HG03175 (cell line): ENCODE data around the gene MYLK.

Experiments
- ATAC-seq: cut with Tn5 transposase; IDR thresholded peaks from one replicate; pipeline ENCODE4 v1.9.1; 2021; ENCODE audit warnings: mild to moderate bottlenecking, moderate library complexity; ENCODE audit not compliant: unreplicated experiment

MYLK gene

GRCh38 chr3:123798550-123798949, 85.6 kb downstream of the MYLK start:
- no peak for ATAC-seq

- no peak for ATAC-seq
Observed at GRCh38 chr3:123795471-123796251, 88.5 kb downstream of the MYLK start.

DNA sequence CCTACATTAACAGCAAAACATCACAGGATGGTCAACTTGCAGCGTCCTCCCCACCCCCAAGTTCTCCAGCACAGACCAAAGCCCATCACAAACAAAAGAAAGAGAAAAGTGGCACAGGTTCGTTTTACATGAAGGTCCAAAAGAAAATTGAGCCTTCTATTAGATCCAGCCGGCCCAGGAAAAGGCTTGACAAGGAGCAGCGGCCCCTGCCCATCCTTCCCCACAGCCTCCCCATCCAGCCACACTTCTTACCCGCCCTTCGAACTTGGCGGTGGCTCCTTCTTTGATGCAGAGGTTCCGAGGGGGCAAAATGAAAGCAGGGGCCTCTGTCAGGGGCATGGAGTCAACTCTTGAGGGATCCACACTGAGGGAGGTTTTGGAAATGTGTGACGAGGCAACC, 90.7 kb downstream of the MYLK start:
- ATAC-seq: no peak

- no peak for ATAC-seq
Observed at GRCh38 chr3:123792473-123793201, 91.5 kb downstream of the MYLK start.

- no peak for ATAC-seq
Observed at GRCh38 chr3:123791898-123792297, 92.2 kb downstream of the MYLK start.

DNA sequence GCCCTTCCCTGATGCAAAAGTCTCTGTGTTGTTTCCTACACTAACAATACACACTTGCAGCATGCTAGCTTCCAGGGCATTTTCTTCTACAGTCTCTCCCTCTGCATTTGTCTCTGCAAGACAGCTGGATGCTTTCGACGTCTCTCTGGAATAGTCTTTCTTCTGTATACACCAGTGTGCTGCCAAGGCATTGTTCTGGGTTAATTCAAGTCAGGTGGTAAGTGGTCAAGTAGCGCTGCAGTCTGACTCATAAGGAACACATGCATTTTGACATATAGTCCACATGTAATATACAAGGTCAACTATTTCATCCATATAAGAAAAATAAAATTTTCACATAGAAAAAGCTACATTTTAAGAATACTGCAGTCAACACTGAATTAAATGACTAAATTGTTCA, 92.7 kb downstream of the MYLK start:
- ATAC-seq: no peak

GRCh38 chr3:123791073-123791370, 93.1 kb downstream of the MYLK start:
- ATAC-seq: no peak

- ATAC-seq: no peak
Observed at GRCh38 chr3:123790254-123791072, 93.7 kb downstream of the MYLK start.

- no peak for ATAC-seq
Observed at GRCh38 chr3:123789760-123790159, 94.4 kb downstream of the MYLK start.

- no peak for ATAC-seq
Observed at GRCh38 chr3:123789160-123789559, 95.0 kb downstream of the MYLK start.

DNA sequence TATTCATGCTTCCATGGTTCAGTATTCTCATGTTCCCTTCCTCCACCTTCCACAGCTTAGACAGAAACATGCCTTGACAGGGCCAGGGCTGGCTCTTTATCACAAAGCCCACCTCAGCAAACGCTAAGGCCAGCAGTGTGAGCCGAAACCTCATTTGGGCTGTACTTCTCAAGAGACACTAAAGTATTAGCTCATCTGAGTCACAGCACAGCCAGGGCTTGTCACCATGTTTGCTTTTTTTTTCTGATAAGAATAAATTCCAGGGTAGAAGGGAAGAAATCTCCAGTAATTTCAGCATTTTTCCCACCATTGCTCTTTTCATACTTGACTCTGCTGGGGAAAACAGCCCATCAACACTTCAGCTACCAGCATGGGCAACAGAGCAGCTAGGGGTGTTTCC, 95.4 kb downstream of the MYLK start:
- no peak for ATAC-seq

- ATAC-seq: no peak
Observed at GRCh38 chr3:123787133-123787532, 97.0 kb downstream of the MYLK start.

DNA sequence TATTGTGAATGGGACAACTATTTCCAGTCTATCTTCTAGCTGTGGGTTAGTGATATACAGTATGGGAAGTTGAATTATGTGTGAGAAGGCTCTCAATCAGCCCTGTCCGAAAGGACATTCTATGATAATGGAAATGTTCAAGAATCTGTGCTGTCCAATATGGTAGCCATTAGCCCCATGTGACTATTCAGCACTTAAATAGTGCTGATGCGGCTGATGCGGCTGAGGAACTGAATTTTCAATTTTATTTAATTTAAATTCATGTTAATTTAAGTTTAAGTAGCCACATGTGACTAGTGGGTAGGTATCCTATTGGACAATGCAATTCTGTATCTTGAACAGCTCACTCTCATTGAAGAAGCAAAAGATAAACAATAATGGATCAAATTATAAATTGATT, 98.5 kb downstream of the MYLK start:
- ATAC-seq: no peak

GRCh38 chr3:123783811-123784210, 100.3 kb downstream of the MYLK start:
- no peak for ATAC-seq

- ATAC-seq: no peak
Observed at GRCh38 chr3:123783050-123783689, 101.0 kb downstream of the MYLK start.

- no peak for ATAC-seq
Observed at GRCh38 chr3:123782488-123782887, 101.6 kb downstream of the MYLK start.

- ATAC-seq: no peak
Observed at GRCh38 chr3:123781571-123782275, 102.4 kb downstream of the MYLK start.

DNA sequence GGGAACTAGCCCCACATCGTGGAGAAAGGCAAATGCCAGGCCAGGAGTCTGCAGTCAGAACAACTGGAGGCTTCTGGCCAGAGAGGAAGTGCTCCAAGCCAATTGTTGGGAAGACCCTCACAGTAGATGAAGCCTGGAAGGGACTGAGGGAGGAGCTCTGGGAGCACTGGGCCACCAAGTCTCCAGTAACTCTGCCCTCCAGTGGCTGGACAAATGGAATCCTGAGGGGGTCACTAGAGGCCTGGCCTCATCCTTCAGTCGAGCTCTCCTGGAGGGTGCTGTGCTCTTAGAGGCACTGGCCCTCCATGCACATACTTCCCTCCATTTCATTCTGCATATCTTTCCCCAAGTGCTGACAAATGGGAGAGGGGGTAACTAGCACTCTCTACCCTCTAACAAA, 103.0 kb downstream of the MYLK start:
- no peak for ATAC-seq

DNA sequence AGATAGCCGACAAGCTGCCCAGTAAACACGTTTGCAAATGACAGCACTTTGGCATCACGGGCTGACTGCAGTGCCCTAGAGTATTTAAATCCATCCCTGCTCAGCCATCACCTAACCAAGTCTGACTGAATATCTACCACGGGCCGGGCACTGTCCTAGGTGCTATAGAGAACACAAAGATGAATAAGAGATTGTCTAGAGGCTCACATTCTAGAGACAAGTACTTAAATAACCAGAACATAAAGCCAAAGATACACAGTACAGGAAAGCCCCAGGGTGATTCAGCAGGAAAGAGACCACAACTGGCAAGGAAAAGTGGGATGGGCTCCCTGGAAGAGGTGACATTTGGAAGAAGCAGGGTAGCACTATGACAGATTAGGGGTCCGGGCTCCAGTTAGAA, 103.5 kb downstream of the MYLK start:
- no peak for ATAC-seq

DNA sequence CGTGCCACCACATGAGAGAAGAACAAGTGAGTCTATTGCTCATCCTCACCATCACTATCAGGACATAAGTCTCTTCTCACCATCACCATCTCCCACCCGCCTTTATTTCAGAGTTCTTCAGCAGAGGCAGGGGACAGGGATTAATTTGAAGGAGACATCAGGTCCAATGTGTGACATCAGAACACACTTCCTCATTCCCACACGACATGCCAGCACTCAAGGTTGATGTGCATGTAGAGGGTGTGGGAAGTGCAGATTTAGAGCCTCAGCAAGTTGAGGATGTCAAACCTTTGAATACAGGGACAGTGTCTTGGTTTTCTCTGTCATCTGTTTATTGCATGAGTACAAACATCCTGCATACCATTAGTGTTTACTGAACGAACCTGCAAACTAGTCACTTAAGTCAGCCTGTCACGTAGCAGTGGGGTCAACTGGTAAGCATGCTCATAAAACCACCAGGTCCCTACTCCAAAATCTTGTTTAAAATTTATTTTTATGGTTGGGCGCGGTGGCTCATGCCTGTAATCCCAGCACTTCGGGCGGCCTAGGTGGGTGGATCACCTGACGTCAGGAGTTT, 104.4 kb downstream of the MYLK start:
- no peak for ATAC-seq
